ENCODE data around the gene LUC7L2.

GRCh38 chr7:139436806-139437205, 77.1 kb downstream of the LUC7L2 start:
- TF ChIP-seq, protein P1, sequence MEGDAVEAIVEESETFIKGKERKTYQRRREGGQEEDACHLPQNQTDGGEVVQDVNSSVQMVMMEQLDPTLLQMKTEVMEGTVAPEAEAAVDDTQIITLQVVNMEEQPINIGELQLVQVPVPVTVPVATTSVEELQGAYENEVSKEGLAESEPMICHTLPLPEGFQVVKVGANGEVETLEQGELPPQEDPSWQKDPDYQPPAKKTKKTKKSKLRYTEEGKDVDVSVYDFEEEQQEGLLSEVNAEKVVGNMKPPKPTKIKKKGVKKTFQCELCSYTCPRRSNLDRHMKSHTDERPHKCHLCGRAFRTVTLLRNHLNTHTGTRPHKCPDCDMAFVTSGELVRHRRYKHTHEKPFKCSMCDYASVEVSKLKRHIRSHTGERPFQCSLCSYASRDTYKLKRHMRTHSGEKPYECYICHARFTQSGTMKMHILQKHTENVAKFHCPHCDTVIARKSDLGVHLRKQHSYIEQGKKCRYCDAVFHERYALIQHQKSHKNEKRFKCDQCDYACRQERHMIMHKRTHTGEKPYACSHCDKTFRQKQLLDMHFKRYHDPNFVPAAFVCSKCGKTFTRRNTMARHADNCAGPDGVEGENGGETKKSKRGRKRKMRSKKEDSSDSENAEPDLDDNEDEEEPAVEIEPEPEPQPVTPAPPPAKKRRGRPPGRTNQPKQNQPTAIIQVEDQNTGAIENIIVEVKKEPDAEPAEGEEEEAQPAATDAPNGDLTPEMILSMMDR (IDR thresholded peaks at IDR 0.05; ENCODE audit: low read depth, low read length), result no peak
- TF ChIP-seq MYC (IDR thresholded peaks at IDR 0.05; ENCODE audit: low read depth, low read length) (no peak), POLR2A (IDR thresholded peaks at IDR 0.05; ENCODE audit: extremely low read depth, insufficient read length) (no peak), MAX (IDR thresholded peaks at IDR 0.05; ENCODE audit: low read depth, low read length) (no peak)
